ENCODE measurements around the gene B4GALT2.

DNA sequence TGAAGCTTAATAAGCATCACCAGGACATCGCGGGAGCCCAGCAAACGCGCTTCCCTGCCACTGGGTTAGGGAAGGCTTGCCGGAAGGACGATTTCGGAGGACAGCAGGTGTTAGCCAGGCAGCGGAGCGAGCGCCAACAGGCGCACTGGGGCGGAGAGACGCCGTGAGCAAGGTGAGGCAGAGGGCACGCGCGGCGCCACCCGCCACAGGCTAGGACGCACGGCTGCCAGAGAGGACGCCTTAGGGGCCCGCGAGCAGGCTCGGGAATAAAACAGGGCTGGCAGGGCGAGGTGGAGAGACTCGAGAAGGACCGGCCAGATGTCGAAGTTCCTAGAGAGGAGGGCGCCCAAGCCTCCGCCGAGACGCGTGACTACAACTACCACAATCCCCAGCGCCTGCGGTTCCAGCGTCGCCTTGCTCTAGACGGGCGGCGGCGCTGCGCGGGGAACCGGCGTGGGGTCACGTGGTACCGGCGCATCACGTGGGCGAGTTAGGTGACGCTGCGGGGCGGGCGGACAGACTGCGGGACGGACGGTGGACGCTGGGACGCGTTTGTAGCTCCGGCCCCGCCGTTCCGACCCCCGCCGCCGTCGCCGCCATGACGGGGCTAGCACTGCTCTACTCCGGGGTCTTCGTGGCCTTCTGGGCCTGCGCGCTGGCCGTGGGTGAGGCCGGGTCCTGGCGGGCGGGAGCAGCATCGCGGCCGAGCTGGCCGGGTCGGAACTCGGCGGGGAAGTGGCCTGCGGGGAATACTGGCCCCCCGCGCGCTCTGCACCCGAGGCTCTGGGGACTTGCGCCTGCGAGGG is 4.4 kb upstream of the B4GALT2 start, which contains the start of gene ATP6V0B:
- TF ChIP-seq POLR2AphosphoS5 (IDR thresholded peaks at IDR 0.05) (peak; percentile 98), POLR2A (IDR thresholded peaks at IDR 0.05) (peak; percentile 91)
